Measurements from ENCODE around the gene CLIC3.

Gene CLIC3

GRCh38 chr9:136988872-136989271, 7.5 kb downstream of the CLIC3 start:
- no peak for TF ChIP-seq CTCF (IDR thresholded peaks at IDR 0.05; ENCODE audit: borderline replicate concordance, control extremely low read depth, extremely low read depth, insufficient read depth, missing control alignments)
- no peak for DNase-seq (ENCODE audit: low spot score)
- in situ Hi-C loops (cut with MboI; ENCODE audit: low sequenced_read_pairs, unreplicated experiment): no loop called here

- DNase-seq (ENCODE audit: low spot score): no peak
- no peak for TF ChIP-seq CTCF (IDR thresholded peaks at IDR 0.05; ENCODE audit: borderline replicate concordance, control extremely low read depth, extremely low read depth, insufficient read depth, missing control alignments)
- in situ Hi-C loops (cut with MboI; ENCODE audit: low sequenced_read_pairs, unreplicated experiment): no loop called here
These were observed 10.5 kb downstream of the CLIC3 start for GRCh38 chr9:136985853-136986252.

GRCh38 chr9:136985027-136985602, 11.3 kb downstream of the CLIC3 start:
- no peak for DNase-seq (ENCODE audit: low spot score)
- TF ChIP-seq CTCF (IDR thresholded peaks at IDR 0.05; ENCODE audit: borderline replicate concordance, control extremely low read depth, extremely low read depth, insufficient read depth, missing control alignments): no peak

GRCh38 chr9:136984464-136985026, 11.8 kb downstream of the CLIC3 start:
- no peak for DNase-seq (ENCODE audit: low spot score)
- in situ Hi-C loops (cut with MboI; ENCODE audit: low sequenced_read_pairs, unreplicated experiment): no loop called here
- no peak for TF ChIP-seq CTCF (IDR thresholded peaks at IDR 0.05; ENCODE audit: borderline replicate concordance, control extremely low read depth, extremely low read depth, insufficient read depth, missing control alignments)

More at GRCh38 chr9:136985027-136985602, 11.3 kb downstream of the CLIC3 start:
- in situ Hi-C loops (cut with MboI; ENCODE audit: low sequenced_read_pairs, unreplicated experiment): no loop called here

- no peak for DNase-seq (ENCODE audit: low spot score)
- in situ Hi-C loops (cut with MboI; ENCODE audit: low sequenced_read_pairs, unreplicated experiment): no loop called here
These were observed 12.6 kb downstream of the CLIC3 start for GRCh38 chr9:136983656-136984314.

GRCh38 chr9:136983167-136983566, 13.2 kb downstream of the CLIC3 start:
- DNase-seq (ENCODE audit: low spot score): no peak
- TF ChIP-seq CTCF (IDR thresholded peaks at IDR 0.05; ENCODE audit: borderline replicate concordance, control extremely low read depth, extremely low read depth, insufficient read depth, missing control alignments): no peak
- in situ Hi-C loops (cut with MboI; ENCODE audit: low sequenced_read_pairs, unreplicated experiment): no loop called here

More at GRCh38 chr9:136983656-136984314, 12.6 kb downstream of the CLIC3 start:
- TF ChIP-seq CTCF (IDR thresholded peaks at IDR 0.05; ENCODE audit: borderline replicate concordance, control extremely low read depth, extremely low read depth, insufficient read depth, missing control alignments): no peak
